Mucosa of stomach (tissue), 1 donor: ENCODE data around the gene VSTM4.

ENCODE experiments used
- H3K27me3 ChIP-seq: one replicate; pipeline ENCODE4 v1.7.0; 2013; ENCODE audit warnings: mild to moderate bottlenecking, low read length; ENCODE audit not compliant: control insufficient read depth, insufficient read depth
- H3K36me3 ChIP-seq: one replicate; pipeline ENCODE4 v1.7.0; 2013; ENCODE audit warnings: low read length; ENCODE audit not compliant: control insufficient read depth, insufficient read depth
- H3K4me1 ChIP-seq: one replicate; pipeline ENCODE4 v1.7.0; 2013; ENCODE audit warnings: mild to moderate bottlenecking, low read length; ENCODE audit not compliant: control insufficient read depth, insufficient read depth
- H3K4me3 ChIP-seq: one replicate; pipeline ENCODE4 v1.7.0; 2013; ENCODE audit warnings: low read length
- H3K9ac ChIP-seq: one replicate; pipeline ENCODE4 v1.7.0; 2013; ENCODE audit warnings: mild to moderate bottlenecking, low read length, moderate library complexity
- H3K9me3 ChIP-seq: one replicate; pipeline ENCODE4 v1.7.0; 2013; ENCODE audit warnings: mild to moderate bottlenecking, low read length, moderate library complexity; ENCODE audit not compliant: control insufficient read depth
- donor health status: Pancreatic carcinoma.

VSTM4 gene

DNA sequence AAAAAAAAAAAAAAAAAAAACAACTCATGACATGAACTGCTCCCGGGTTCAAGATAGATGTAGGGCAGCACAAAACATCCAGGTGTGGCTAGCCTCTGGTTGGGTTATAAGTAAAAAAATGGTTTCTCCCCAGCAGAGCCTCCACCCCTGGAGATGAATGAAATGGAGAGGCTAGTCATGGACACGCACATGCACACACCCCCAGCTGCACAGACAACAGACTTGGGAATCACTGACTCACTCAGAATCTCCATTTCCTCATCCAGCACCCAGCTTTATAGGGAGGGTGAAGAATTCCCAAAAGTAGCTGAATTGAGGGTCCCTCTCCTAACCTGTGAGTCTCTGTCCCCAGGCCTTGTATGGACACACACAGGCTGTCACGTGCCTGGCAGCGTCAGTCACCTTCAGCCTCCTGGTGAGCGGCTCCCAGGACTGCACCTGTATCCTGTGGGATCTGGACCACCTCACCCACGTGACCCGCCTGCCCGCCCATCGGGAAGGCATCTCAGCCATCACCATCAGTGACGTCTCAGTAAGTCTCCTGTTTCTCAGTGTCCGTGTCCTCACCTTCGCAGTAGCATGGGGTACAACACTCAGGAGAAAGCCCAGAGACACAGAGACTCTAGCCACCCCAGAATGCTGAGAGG is 140.7 kb downstream of the VSTM4 start:
- Histone ChIP-seq H3K27me3 (no peaks in the 10 kb centered on the region), H3K9me3 (no peaks in the 10 kb centered on the region), H3K9ac (no peak overlapping the region), H3K4me3 (no peak overlapping the region), H3K4me1 (no peaks in the 10 kb centered on the region), H3K36me3 (no peaks in the 10 kb centered on the region)

DNA sequence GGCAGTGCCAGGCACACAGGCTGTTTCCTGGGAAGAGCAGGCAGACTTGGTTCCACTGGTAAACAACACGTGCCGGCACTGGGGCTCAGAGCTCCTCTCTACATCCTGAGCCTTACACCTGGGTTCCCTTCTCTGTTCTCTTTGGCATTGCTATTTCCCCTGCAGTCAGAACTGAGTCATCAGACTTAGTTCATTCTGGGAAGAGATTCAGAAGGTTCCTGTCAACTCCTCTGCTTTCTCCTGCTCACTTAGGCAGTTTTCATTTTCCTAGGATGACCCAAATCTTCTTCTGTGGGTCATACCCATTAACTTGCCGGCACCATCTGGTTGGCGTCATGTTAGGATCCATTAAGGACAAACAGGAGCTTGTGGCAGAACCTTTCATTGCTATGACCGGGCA is 142.3 kb downstream of the VSTM4 start:
- Histone ChIP-seq H3K4me3 (no peak overlapping the region), H3K36me3 (no peaks in the 10 kb centered on the region), H3K9me3 (no peaks in the 10 kb centered on the region), H3K9ac (no peak overlapping the region), H3K27me3 (no peaks in the 10 kb centered on the region), H3K4me1 (no peaks in the 10 kb centered on the region)

DNA sequence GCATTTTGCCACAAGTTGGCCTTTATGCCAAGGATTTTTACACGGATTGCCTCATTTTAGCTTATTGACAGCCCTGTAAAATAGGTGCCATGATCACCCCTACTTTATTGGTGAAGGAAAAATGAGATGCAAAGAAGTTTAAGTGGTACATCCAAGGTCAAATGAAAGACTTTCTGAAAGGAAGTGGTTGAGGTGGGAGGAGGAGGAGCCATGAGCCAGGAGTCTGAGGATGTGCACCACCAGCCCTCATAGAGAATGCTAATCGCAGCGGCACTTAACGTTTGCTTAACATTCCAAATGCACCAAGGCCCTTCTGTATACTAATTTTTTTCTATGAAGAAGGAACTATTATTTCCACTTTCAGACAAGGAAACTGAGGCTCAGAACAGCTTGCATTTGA is 144.7 kb downstream of the VSTM4 start:
- H3K27me3 ChIP-seq = no peaks in the 10 kb centered on the region
- no peaks in the 10 kb centered on the region for H3K36me3 ChIP-seq
- H3K9ac ChIP-seq = no peak overlapping the region
- no peaks in the 10 kb centered on the region for H3K9me3 ChIP-seq
- H3K4me3 ChIP-seq = no peak overlapping the region
- H3K4me1 ChIP-seq = no peaks in the 10 kb centered on the region

DNA sequence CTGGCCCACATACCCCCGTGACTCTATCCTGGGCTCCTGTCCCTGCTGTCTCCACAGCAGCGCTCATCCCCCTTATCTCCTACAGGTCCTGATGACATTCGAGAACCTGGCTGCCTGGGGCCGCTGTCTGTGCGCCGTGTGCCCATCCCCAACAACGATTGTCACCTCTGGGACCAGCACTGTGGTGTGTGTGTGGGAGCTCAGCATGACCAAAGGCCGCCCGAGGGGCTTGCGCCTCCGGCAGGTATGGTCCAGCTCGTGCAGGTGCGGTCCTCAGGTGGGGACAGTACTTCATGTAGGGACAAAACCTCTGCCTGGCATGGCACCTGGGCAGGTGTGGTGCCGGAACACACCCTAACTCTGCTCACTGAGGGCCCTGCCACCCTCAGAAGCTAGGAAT is 145.3 kb downstream of the VSTM4 start:
- no peaks in the 10 kb centered on the region for H3K4me1 ChIP-seq
- H3K27me3 ChIP-seq = no peaks in the 10 kb centered on the region
- H3K36me3 ChIP-seq = no peaks in the 10 kb centered on the region
- H3K9ac ChIP-seq = no peak overlapping the region
- H3K4me3 ChIP-seq = no peak overlapping the region
- no peaks in the 10 kb centered on the region for H3K9me3 ChIP-seq

DNA sequence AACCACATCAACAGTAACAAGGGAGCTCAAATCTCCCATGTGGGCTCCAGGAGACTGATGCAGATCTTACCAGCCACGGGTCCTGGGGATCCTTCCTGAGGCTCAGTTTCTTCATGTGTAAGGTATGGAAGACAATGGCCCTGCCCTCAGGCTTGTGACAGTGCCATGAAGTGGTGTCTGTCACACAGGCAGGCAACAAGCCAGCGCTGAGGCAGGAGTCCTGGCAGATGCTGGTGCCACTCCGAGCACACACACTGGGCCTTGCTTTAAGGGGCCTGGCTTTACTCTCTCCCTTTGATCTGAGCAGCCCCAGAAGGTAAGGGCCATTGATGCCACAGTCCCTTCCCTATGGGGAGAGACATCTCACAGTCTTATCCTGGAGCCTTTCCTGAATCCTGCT is 147.3 kb downstream of the VSTM4 start:
- H3K27me3 ChIP-seq = no peaks in the 10 kb centered on the region
- no peaks in the 10 kb centered on the region for H3K36me3 ChIP-seq
- no peak overlapping the region for H3K9ac ChIP-seq
- H3K4me1 ChIP-seq = no peaks in the 10 kb centered on the region
- H3K4me3 ChIP-seq = no peak overlapping the region
- H3K9me3 ChIP-seq = no peaks in the 10 kb centered on the region

DNA sequence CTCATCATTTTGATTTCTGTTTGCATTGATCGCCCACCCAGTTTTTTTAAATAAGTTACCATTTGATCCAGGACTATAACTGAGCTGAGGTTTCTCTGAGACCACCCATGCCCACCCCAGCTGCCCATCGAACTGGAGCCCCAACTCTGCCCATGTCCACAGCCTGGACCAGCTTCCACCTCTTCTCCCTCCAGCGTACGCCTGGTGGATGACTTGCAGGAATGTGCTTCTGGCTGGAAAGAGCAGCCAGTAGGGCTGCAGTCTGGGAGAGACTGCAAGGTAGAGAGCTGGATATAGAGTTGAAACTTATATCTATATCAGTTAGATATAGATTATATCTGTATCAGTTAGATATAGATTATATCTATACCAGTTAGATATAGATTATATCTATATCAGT is 149.9 kb downstream of the VSTM4 start:
- H3K9me3 ChIP-seq = no peaks in the 10 kb centered on the region
- H3K9ac ChIP-seq = no peak overlapping the region

More for the DNA sequence above, 149.9 kb downstream of the VSTM4 start:
- Histone ChIP-seq H3K36me3 (no peaks in the 10 kb centered on the region), H3K4me1 (no peaks in the 10 kb centered on the region), H3K27me3 (no peaks in the 10 kb centered on the region), H3K4me3 (no peak overlapping the region)
